HepG2 (cell line): Measurements from ENCODE around the gene EGFLAM. TPM values are rescaled to one million over a fixed set of nuclear protein-coding genes. Genes with fewer than 3 reads are reported as not detected.

Experiments
- ATAC-seq: fragments of 200-7000 bp; cut with Tn5 transposase; 3 replicates; pipeline ENCODE4 v1.9.1; 2020; ENCODE audit warnings: mild to moderate bottlenecking, moderate library complexity
- BruUV-seq: library from RNA; stranded (reverse); fragments of 400-500 nt; replicated peaks from 2 replicates; lab custom pipeline; 2021; lab: Mats Ljungman, UMichigan
- CTCF ChIA-PET: fragments of 300-600 bp; formaldehyde crosslinking; extraction: SDS; loops from one replicate; lab custom pipeline; 2021; ENCODE audit warnings: low total read pairs, inconsistent platforms, low intra/inter-chr PET ratio; lab: Yijun Ruan, JAX
- POLR2A ChIA-PET: fragments of 350-600 bp; sonication (Branson Sonifier 250); formaldehyde crosslinking; loops from one replicate; lab custom pipeline; 2020; ENCODE audit warnings: antibody characterized with exemption, inconsistent platforms; lab: Yijun Ruan, JAX
- DNase-seq: peaks from one replicate; pipeline ENCODE4 v3.0.0-alpha.2; 2015; ENCODE audit warnings: low spot score
- FAIRE-seq: peaks from 3 replicates; lab custom pipeline; 2011; peaks lifted over from hg19 to GRCh38; lab: Jason Lieb, UNC
- H2AFZ ChIP-seq: one replicate; pipeline ENCODE4 v1.6.1; 2011; ENCODE audit warnings: low read length, inconsistent platforms
- H3K27ac ChIP-seq: fragments of 300-600 bp; 3 replicates; pipeline ENCODE4 v1.8.0; 2011; ENCODE audit warnings: mixed run types, mild to moderate bottlenecking, mixed read lengths, low read length, inconsistent platforms; ENCODE audit not compliant: insufficient read depth; ENCODE audit errors: extremely low read length
- H3K27me3 ChIP-seq, 2 experiments: fragments of 200-600 bp in 1 of 2; 2 replicates in 1 of 2; 3 replicates in 1 of 2; pipeline versions ENCODE4 v1.6.0 to v1.8.0; 2011; ENCODE audit warnings: low read length in 2 of 2, mild to moderate bottlenecking in 2 of 2, moderate library complexity in 2 of 2, inconsistent platforms in 1 of 2; ENCODE audit not compliant: insufficient read depth in 2 of 2, control insufficient read depth in 1 of 2
- H3K36me3 ChIP-seq, 2 experiments: fragments of 200-600 bp in 1 of 2; replicated peaks in 1 of 2; 2 replicates in 1 of 2; 3 replicates in 1 of 2; pipeline versions ENCODE4 v1.5.1 to v1.8.0; 2011; ENCODE audit warnings: low read length in 2 of 2, inconsistent platforms in 1 of 2; ENCODE audit not compliant: insufficient read depth in 2 of 2, control insufficient read depth in 1 of 2
- H3K4me1 ChIP-seq: 2 replicates; pipeline ENCODE4 v1.5.1; 2012; ENCODE audit warnings: low read length, inconsistent platforms; ENCODE audit not compliant: insufficient read depth
- H3K4me2 ChIP-seq: 2 replicates; pipeline ENCODE4 v1.6.0; 2011; ENCODE audit warnings: low read depth, low read length, inconsistent platforms
- H3K4me3 ChIP-seq, 3 experiments: fragments of 200-600 bp in 1 of 3; sonication (generic), shearing (Covaris generic) in 1 of 3; replicated peaks in 1 of 3; 2 replicates each; pipeline ENCODE4 v1.5.1; 2011 to 2016; ENCODE audit warnings: low read length in 3 of 3, inconsistent platforms in 2 of 3, low read depth in 2 of 3, mild to moderate bottlenecking in 2 of 3, control low read depth in 1 of 3, mixed read lengths in 1 of 3; ENCODE audit not compliant: insufficient read depth in 1 of 3
- H3K79me2 ChIP-seq: one replicate; pipeline ENCODE4 v1.6.1; 2011; ENCODE audit warnings: low read length, inconsistent platforms; ENCODE audit not compliant: insufficient read depth
- H3K9ac ChIP-seq: 2 replicates; pipeline ENCODE4 v1.6.0; 2011; ENCODE audit warnings: mild to moderate bottlenecking, low read depth, low read length, inconsistent platforms; ENCODE audit not compliant: insufficient read depth
- H3K9me3 ChIP-seq: 2 replicates; pipeline ENCODE4 v1.5.1; 2012; ENCODE audit warnings: mild to moderate bottlenecking, low read length
- H4K20me1 ChIP-seq: 2 replicates; pipeline ENCODE4 v1.6.0; 2011; ENCODE audit warnings: inconsistent platforms, mild to moderate bottlenecking, low read length, moderate library complexity; ENCODE audit not compliant: insufficient read depth
- CBX5 ChIP-seq: sonication (generic); formaldehyde crosslinking; IDR thresholded peaks from 2 replicates; pipeline ENCODE4 v1.4.0; 2020; ENCODE audit warnings: missing genetic modification reagents, borderline replicate concordance
- HNRNPL ChIP-seq: fragments of 200-400 bp; formaldehyde crosslinking; IDR thresholded peaks from 2 replicates; pipeline ENCODE4 v1.6.1; 2017; ENCODE audit warnings: mild to moderate bottlenecking, low read depth, low read length
- HOXA3 ChIP-seq: sonication (generic); formaldehyde crosslinking; IDR thresholded peaks from 2 replicates; pipeline ENCODE4 v1.5.0; 2020; ENCODE audit warnings: missing genetic modification reagents
- ZFX ChIP-seq: sonication (generic); formaldehyde crosslinking; IDR thresholded peaks from 2 replicates; pipeline ENCODE4 v1.4.0; 2020; ENCODE audit warnings: mild to moderate bottlenecking, low read depth, missing genetic modification reagents, moderate library complexity
- WGBS: methylation state at CpG from one replicate; pipeline ENCODE4 v1.1.6; 2017; ENCODE audit warnings: low lambda C conversion rate; 5-methylcytosine and 5-hydroxymethylcytosine counted together
- in situ Hi-C: cut with HindIII; loops from 2 replicates; pipeline ENCODE4 v1.10.0; 2017; ENCODE audit warnings: low pct_unique_long_range_greater_than_20kb; ENCODE audit not compliant: extremely low pct_ligation_motif_present
- intact Hi-C: fragments of 100-400 bp; cut with micrococcal nuclease; formaldehyde crosslinking; loops from one replicate; pipeline ENCODE4 v1.10.0; 2022; ENCODE audit not compliant: unreplicated experiment
- polyA plus RNA-seq, 8 experiments: library from polyadenylated mRNA; depleted of rRNA in 3 of 8; stranded (reverse) in 7 of 8; unstranded in 1 of 8; fragments of >200 nt; fragmentation: Illumina TruSeq in 4 of 8; extraction: Trizol in 4 of 8; gene quantifications; 2 replicates each; pipeline versions ENCODE4 v1.2.1 to v1.2.3, GENCODE V29; 2011 to 2016; ENCODE audit warnings: low read depth in 4 of 8, missing spikeins in 1 of 8, mixed read lengths in 1 of 8; ENCODE audit not compliant: insufficient read depth in 1 of 8
- total RNA-seq, 5 experiments: library from RNA; depleted of rRNA; stranded (reverse); fragments of >200 nt; fragmentation: Illumina TruSeq; extraction: Trizol; gene quantifications; 2 replicates each; pipeline ENCODE4 v1.2.3, GENCODE V29; 2016; ENCODE audit warnings: low read depth in 1 of 5
- TF ChIP-seq, protein P1 (sequence below): IDR thresholded peaks from 2 replicates; pipeline ENCODE4 v1.6.1; 2016
- TF ChIP-seq, protein P2 (sequence below): sonication (generic); formaldehyde crosslinking; IDR thresholded peaks from 2 replicates; pipeline ENCODE4 v1.4.0; 2020; ENCODE audit warnings: missing genetic modification reagents; ENCODE audit errors: not compliant biosample characterization
- TF ChIP-seq, protein P3 (sequence below): sonication (generic); formaldehyde crosslinking; IDR thresholded peaks from 2 replicates; pipeline ENCODE4 v1.9.0; 2022; ENCODE audit warnings: missing genetic modification reagents, mild to moderate bottlenecking, borderline replicate concordance

The EGFLAM gene
- total and polyA plus RNA-seq, 2 of the 13 experiments (the other 11 are each of a cell fraction or from before 2014, with no cell fraction given): not detected

DNA sequence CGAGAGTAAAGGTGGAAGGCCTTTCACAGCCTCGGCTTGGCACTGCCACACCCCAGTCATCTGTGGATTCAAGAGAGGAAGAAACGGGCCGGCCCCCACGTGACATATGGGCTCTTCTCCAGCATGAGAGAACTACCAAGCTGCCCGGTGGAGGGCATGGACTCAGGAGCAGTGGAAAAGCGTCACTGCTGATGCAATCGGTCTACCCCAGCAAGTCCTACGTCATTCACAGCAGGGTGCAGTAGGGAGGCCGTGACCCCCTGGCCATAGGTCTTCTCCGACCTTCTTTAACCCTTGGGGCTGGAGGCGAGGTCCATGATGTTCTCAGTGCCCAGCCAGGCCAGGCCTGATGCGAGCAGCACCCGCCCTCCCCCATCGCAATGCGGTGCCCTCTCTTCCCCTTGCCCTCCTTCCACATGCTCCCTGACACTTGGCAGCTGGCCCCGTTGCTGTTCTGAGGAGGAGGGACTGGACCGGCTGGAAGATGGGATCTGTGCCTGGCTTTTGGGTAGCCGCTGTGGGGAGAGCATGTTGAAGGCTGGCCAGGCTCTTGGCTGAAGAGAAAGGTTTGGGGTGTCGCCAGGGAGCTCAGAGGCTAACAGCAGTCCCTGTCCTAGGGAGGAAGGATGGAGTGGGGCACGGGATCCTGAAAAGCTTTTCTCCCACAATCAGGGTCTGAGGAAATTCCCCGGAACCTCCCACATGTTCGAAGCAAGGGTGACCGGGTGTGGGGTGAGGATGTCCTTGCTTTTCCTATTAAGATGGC, 208.2 kb downstream of the EGFLAM start:
- Histone ChIP-seq H3K9ac (peak overlapping the region; percentile 44; the same call in 1 of the 2 replicates), H3K27ac (no peak overlapping the region), H3K79me2 (no peaks in the 10 kb centered on the region), H3K4me3 (peak overlapping the region in 2 of 3 experiments; percentile 42 to 54; a peak in 3 of 6 replicates), H2AFZ (no peak overlapping the region), H4K20me1 (no peaks in the 10 kb centered on the region), H3K4me1 (peaks cover 71% of the 10 kb centered on the region), H3K4me2 (peak overlapping the region; percentile 71), H3K36me3 (no peaks in the 10 kb centered on the region), H3K9me3 (no peaks in the 10 kb centered on the region), H3K27me3 (peaks cover 0 to 1% of the 10 kb centered on the region in 2 experiments; a peak in 2 of 5 replicates)
- CTCF ChIA-PET: no interaction called here
- FAIRE-seq: no peak
- TF ChIP-seq, protein P1, sequence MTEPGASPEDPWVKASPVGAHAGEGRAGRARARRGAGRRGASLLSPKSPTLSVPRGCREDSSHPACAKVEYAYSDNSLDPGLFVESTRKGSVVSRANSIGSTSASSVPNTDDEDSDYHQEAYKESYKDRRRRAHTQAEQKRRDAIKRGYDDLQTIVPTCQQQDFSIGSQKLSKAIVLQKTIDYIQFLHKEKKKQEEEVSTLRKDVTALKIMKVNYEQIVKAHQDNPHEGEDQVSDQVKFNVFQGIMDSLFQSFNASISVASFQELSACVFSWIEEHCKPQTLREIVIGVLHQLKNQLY (CRISPR knock-in tag): no peak
- TF ChIP-seq CBX5 (CRISPR knock-in tag): no peak
- TF ChIP-seq, protein P2, sequence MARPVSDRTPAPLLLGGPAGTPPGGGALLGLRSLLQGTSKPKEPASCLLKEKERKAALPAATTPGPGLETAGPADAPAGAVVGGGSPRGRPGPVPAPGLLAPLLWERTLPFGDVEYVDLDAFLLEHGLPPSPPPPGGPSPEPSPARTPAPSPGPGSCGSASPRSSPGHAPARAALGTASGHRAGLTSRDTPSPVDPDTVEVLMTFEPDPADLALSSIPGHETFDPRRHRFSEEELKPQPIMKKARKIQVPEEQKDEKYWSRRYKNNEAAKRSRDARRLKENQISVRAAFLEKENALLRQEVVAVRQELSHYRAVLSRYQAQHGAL: no peak
- DNase-seq: no peak
- in situ Hi-C loops (no loop called here), intact Hi-C loops (no loop called here)
- WGBS: 71% methylated on average over 21 of the region's 24 CpGs
- POLR2A ChIA-PET: no interaction called here
- no TSS peak for BruUV-seq
- no peak for ATAC-seq

DNA sequence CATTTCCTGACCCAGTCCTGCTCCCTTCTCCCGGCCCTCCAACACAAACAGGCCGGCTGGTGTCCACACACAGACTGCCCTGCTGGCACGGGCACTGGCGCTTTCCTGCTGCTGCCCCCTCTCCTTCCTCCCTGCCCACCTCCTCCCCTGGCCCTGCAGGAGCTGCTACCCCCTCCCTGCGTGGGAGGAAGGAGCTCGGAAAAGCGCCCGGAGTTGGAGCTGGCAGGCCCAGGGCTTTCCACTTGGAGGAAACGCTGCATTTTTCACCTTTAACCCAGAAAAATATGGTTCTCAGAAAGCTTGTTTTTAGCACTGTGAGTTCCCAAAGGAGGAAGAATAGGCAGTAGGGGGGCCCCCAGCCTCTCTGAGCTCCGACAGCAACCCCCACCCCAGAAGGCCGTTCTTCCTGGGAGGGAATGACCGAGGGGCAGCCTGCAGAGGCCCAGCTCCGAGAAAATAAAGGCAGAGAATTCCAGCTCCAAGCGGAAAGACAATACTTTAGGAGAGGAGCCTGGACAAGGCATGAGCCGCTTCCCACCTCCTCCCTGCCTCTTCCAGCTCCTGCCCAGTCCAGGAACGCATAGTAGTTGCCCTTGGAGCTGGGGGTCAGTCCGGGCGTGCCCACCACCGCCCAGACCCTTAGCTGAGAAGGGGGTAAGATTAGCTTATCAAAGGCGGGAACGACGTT, 209.1 kb downstream of the EGFLAM start:
- ATAC-seq (peak; percentile 20; the same call in 2 of the 3 replicates), DNase-seq (no peak), FAIRE-seq (no peak)
- in situ Hi-C loops: no loop called here
- Histone ChIP-seq H3K4me1 (peaks cover 70% of the 10 kb centered on the region), H3K79me2 (no peaks in the 10 kb centered on the region), H3K27ac (no peak overlapping the region), H3K36me3 (no peaks in the 10 kb centered on the region), H3K9me3 (no peaks in the 10 kb centered on the region), H3K4me3 (peak overlapping the region; percentile 38 to 54 (median 42)), H2AFZ (no peak overlapping the region), H3K27me3 (peaks cover 0 to 1% of the 10 kb centered on the region in 2 experiments; a peak in 2 of 5 replicates), H3K4me2 (peak overlapping the region; percentile 71), H4K20me1 (no peaks in the 10 kb centered on the region), H3K9ac (peak overlapping the region; percentile 44; the same call in 1 of the 2 replicates)
- intact Hi-C loops: no loop called here
- ChIA-PET CTCF (no interaction called here), POLR2A (interaction anchor here (1.0 kb wide), 1 partner anchor 21 kb away, joined by 3 read pairs; no protein-coding TSS in a partner anchor)
- WGBS: 40% methylated on average over 20 of the region's 22 CpGs
- no TSS peak for BruUV-seq
- TF ChIP-seq HOXA3 (CRISPR knock-in tag) (no peak), HNRNPL (peak; percentile 75; the same call in 1 of the 2 replicates), ZFX (CRISPR knock-in tag) (peak; percentile 46)
- TF ChIP-seq, protein P3, sequence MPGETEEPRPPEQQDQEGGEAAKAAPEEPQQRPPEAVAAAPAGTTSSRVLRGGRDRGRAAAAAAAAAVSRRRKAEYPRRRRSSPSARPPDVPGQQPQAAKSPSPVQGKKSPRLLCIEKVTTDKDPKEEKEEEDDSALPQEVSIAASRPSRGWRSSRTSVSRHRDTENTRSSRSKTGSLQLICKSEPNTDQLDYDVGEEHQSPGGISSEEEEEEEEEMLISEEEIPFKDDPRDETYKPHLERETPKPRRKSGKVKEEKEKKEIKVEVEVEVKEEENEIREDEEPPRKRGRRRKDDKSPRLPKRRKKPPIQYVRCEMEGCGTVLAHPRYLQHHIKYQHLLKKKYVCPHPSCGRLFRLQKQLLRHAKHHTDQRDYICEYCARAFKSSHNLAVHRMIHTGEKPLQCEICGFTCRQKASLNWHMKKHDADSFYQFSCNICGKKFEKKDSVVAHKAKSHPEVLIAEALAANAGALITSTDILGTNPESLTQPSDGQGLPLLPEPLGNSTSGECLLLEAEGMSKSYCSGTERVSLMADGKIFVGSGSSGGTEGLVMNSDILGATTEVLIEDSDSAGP (CRISPR knock-in tag): no peak
